Suprapubic skin (tissue), 3 donors: ENCODE measurements around the gene PARD3B.

Source experiments
- CTCF ChIP-seq, 2 donors: fragments of 200-600 bp in 1 of 2; fragments of 450-650 bp in 1 of 2; sonication (generic) in 1 of 2; IDR thresholded peaks; one replicate each; pipeline ENCODE4 v1.5.1; 2016 to 2019; ENCODE audit warnings: antibody characterized with exemption in 2 of 2, mild to moderate bottlenecking in 1 of 2, moderate library complexity in 1 of 2
- POLR2AphosphoS5 ChIP-seq, 3 donors: sonication (generic); formaldehyde crosslinking; IDR thresholded peaks; one replicate each; pipeline ENCODE4 v1.6.1; 2017; ENCODE audit warnings: antibody characterized with exemption in 3 of 3

- no peak for TF ChIP-seq POLR2AphosphoS5 (IDR thresholded peaks at IDR 0.05)
- no peak for TF ChIP-seq CTCF (IDR thresholded peaks at IDR 0.05)
Observed at GRCh38 chr2:204535764-204536163, 9.5 kb upstream of the PARD3B start.
